Measurements from ENCODE around the gene OSBPL8.

OSBPL8 gene

GRCh38 chr12:76462668-76463224 is 96.8 kb downstream of the OSBPL8 start:
- no peak for DNase-seq (ENCODE audit: low read depth)
- no peak for TF ChIP-seq CTCF (IDR thresholded peaks at IDR 0.05; ENCODE audit: insufficient read depth, low read depth, low read length, missing control alignments)
- no peak overlapping the region for H3K4me3 ChIP-seq (ENCODE audit: low read depth, low read length)

GRCh38 chr12:76460807-76461206 is 98.8 kb downstream of the OSBPL8 start:
- no peak for DNase-seq (ENCODE audit: low read depth)
- no peak for TF ChIP-seq CTCF (IDR thresholded peaks at IDR 0.05; ENCODE audit: insufficient read depth, low read depth, low read length, missing control alignments)
- no peak overlapping the region for H3K4me3 ChIP-seq (ENCODE audit: low read depth, low read length)

GRCh38 chr12:76457818-76458217 is 101.8 kb downstream of the OSBPL8 start:
- no peak overlapping the region for H3K4me3 ChIP-seq (ENCODE audit: low read depth, low read length)
- no peak for DNase-seq (ENCODE audit: low read depth)
- no peak for TF ChIP-seq CTCF (IDR thresholded peaks at IDR 0.05; ENCODE audit: insufficient read depth, low read depth, low read length, missing control alignments)

GRCh38 chr12:76457010-76457409 is 102.6 kb downstream of the OSBPL8 start:
- TF ChIP-seq CTCF (IDR thresholded peaks at IDR 0.05; ENCODE audit: insufficient read depth, low read depth, low read length, missing control alignments), result no peak
- DNase-seq (ENCODE audit: low read depth), result no peak
- H3K4me3 ChIP-seq (ENCODE audit: low read depth, low read length), result no peak overlapping the region

- H3K4me3 ChIP-seq (ENCODE audit: low read depth, low read length), result no peak overlapping the region
- DNase-seq (ENCODE audit: low read depth), result peak; percentile 77
- peak; percentile 51 for TF ChIP-seq CTCF (IDR thresholded peaks at IDR 0.05; ENCODE audit: insufficient read depth, low read depth, low read length, missing control alignments)
Measured at GRCh38 chr12:76455582-76456345, 103.8 kb downstream of the OSBPL8 start.

- TF ChIP-seq CTCF (IDR thresholded peaks at IDR 0.05; ENCODE audit: insufficient read depth, low read depth, low read length, missing control alignments), result no peak
Measured at GRCh38 chr12:76451528-76451927, 108.0 kb downstream of the OSBPL8 start.

More at GRCh38 chr12:76451528-76451927, 108.0 kb downstream of the OSBPL8 start:
- no peak overlapping the region for H3K4me3 ChIP-seq (ENCODE audit: low read depth, low read length)
- no peak for DNase-seq (ENCODE audit: low read depth)

Measured in GM12865 (cell line).